HL-60/S4 treated with phorbol 12-myristate 13-acetate at 8.2 ng/mL for 4 days and 3 days (cell line): ENCODE results near the gene FSD1L.

Experiments used
- in situ Hi-C: fragments of 300-500 bp; cut with MboI; formaldehyde crosslinking; loops from 2 replicates; pipeline ENCODE4 v1.15.0; 2022; ENCODE audit warnings: low sequenced_read_pairs

FSD1L gene

GRCh38 chr9:105447814-105448812 is at the start of gene FSD1L:
Gene FSD1L (plus strand): TSS chr9:105448034. CDS start chr9:105448221, 187 bp downstream.
- in situ Hi-C loops: no loop called here

GRCh38 chr9:105399117-105399516 is 48.7 kb upstream of the FSD1L start:
- in situ Hi-C loops: no loop called here

GRCh38 chr9:105401651-105402050 is 46.2 kb upstream of the FSD1L start:
- in situ Hi-C loops: loop anchor here (25.0 kb wide), 1 partner anchor 614 kb away; no protein-coding TSS in a partner anchor

- in situ Hi-C loops: loop anchor here (25.0 kb wide), 1 partner anchor 616 kb away; no protein-coding TSS in a partner anchor
These were observed 44.1 kb upstream of the FSD1L start for GRCh38 chr9:105403552-105404248.

GRCh38 chr9:105405514-105406131 is 42.2 kb upstream of the FSD1L start:
- in situ Hi-C loops: loop anchor here (25.0 kb wide), 1 partner anchor 618 kb away; no protein-coding TSS in a partner anchor

GRCh38 chr9:105406369-105406768 is 41.5 kb upstream of the FSD1L start:
- in situ Hi-C loops: loop anchor here (25.0 kb wide), 1 partner anchor 619 kb away; no protein-coding TSS in a partner anchor

- in situ Hi-C loops: loop anchor here (10.0 to 25.0 kb wide), 2 partner anchors 249 to 626 kb away; no protein-coding TSS in a partner anchor
These were observed 34.3 kb upstream of the FSD1L start for GRCh38 chr9:105413525-105413924.

GRCh38 chr9:105414947-105415661 is 32.7 kb upstream of the FSD1L start:
- in situ Hi-C loops: loop anchor here (10.0 to 25.0 kb wide), 2 partner anchors 250 to 628 kb away; no protein-coding TSS in a partner anchor

- in situ Hi-C loops: loop anchor here (10.0 to 25.0 kb wide), 2 partner anchors 251 to 628 kb away; no protein-coding TSS in a partner anchor
These were observed 32.2 kb upstream of the FSD1L start for GRCh38 chr9:105415662-105415980.

- in situ Hi-C loops: loop anchor here (10.0 to 25.0 kb wide), 2 partner anchors 252 to 630 kb away; no protein-coding TSS in a partner anchor
These were observed 31.0 kb upstream of the FSD1L start for GRCh38 chr9:105416840-105417239.

GRCh38 chr9:105418588-105419500 is 29.0 kb upstream of the FSD1L start:
- in situ Hi-C loops: loop anchor here (10.0 to 25.0 kb wide), 2 partner anchors 254 to 632 kb away; no protein-coding TSS in a partner anchor

- in situ Hi-C loops: loop anchor here (10.0 to 25.0 kb wide), 2 partner anchors 255 to 633 kb away; no protein-coding TSS in a partner anchor
These were observed 27.8 kb upstream of the FSD1L start for GRCh38 chr9:105419816-105420597.

GRCh38 chr9:105421154-105421553 is 26.7 kb upstream of the FSD1L start:
- in situ Hi-C loops: loop anchor here (25.0 kb wide), 1 partner anchor 634 kb away; no protein-coding TSS in a partner anchor

- in situ Hi-C loops: loop anchor here (25.0 kb wide), 1 partner anchor 635 kb away; no protein-coding TSS in a partner anchor
These were observed 26.0 kb upstream of the FSD1L start for GRCh38 chr9:105421864-105422263.

GRCh38 chr9:105425816-105426433 is 21.9 kb upstream of the FSD1L start:
- in situ Hi-C loops: no loop called here

GRCh38 chr9:105426657-105427056 is 21.2 kb upstream of the FSD1L start:
- in situ Hi-C loops: no loop called here

- in situ Hi-C loops: no loop called here
These were observed 16.2 kb upstream of the FSD1L start for GRCh38 chr9:105431424-105432246.
